ENCODE measurements around the gene EML4. TPM values are rescaled to one million over a fixed set of nuclear protein-coding genes. Genes with fewer than 3 reads are reported as not detected.

Gene EML4
- total and polyA plus RNA-seq, 2 of the 13 experiments (the other 11 are each of a cell fraction or from before 2014, with no cell fraction given) = 243 to 476 TPM

- TF ChIP-seq ZBTB34 (CRISPR knock-in tag; IDR thresholded peaks at IDR 0.05) (peak; percentile 41; the same call in 1 of the 2 replicates), ZNF446 (CRISPR knock-in tag; IDR thresholded peaks at IDR 0.05) (no peak), RERE (CRISPR knock-in tag; IDR thresholded peaks at IDR 0.05; ENCODE audit: low read depth) (no peak), SMAD3 (CRISPR knock-in tag; IDR thresholded peaks at IDR 0.05) (peak; percentile 54; the same call in 1 of the 2 replicates), NFIC (IDR thresholded peaks at IDR 0.05; ENCODE audit: low read length) (no peak), ZNF709 (CRISPR knock-in tag; IDR thresholded peaks at IDR 0.05) (no peak), GATAD2A (CRISPR knock-in tag; IDR thresholded peaks at IDR 0.05) (peak; percentile 61), ZFP90 (CRISPR knock-in tag; IDR thresholded peaks at IDR 0.05; ENCODE audit: borderline replicate concordance) (0 out of 2 replicates have a peak, but pooled peaks have one; percentile 45), ZNF782 (CRISPR knock-in tag; IDR thresholded peaks at IDR 0.05; ENCODE audit: borderline replicate concordance) (no peak), LCORL (IDR thresholded peaks at IDR 0.05) (no peak), LCORL (CRISPR knock-in tag; IDR thresholded peaks at IDR 0.05) (0 out of 2 replicates have a peak, but pooled peaks have one; percentile 29), NFATC3 (CRISPR knock-in tag; IDR thresholded peaks at IDR 0.05) (no peak), TARDBP (CRISPR knock-in tag; IDR thresholded peaks at IDR 0.05) (0 out of 2 replicates have a peak, but pooled peaks have one; percentile 34), ZNF280D (CRISPR knock-in tag; IDR thresholded peaks at IDR 0.05) (no peak), TGIF2 (CRISPR knock-in tag; IDR thresholded peaks at IDR 0.05) (0 out of 2 replicates have a peak, but pooled peaks have one; percentile 10), DNMT3B (CRISPR knock-in tag; conservative IDR thresholded peaks at IDR 0.05) (no peak), NCOR1 (IDR thresholded peaks at IDR 0.05; ENCODE audit: borderline replicate concordance, low read length) (no peak), U2AF2 (IDR thresholded peaks at IDR 0.05; ENCODE audit: low read depth, low read length) (no peak)
Measured at GRCh38 chr2:42238644-42239288, 69.6 kb downstream of the EML4 start (continued).

Measured in HepG2 (cell line).